Measurements from ENCODE around the gene DNMT3L. TPM values are rescaled to one million over a fixed set of nuclear protein-coding genes. Genes with fewer than 3 reads are reported as not detected.

The DNMT3L gene
- total RNA-seq, 1 donor from 2014 or later, result not detected

DNA sequence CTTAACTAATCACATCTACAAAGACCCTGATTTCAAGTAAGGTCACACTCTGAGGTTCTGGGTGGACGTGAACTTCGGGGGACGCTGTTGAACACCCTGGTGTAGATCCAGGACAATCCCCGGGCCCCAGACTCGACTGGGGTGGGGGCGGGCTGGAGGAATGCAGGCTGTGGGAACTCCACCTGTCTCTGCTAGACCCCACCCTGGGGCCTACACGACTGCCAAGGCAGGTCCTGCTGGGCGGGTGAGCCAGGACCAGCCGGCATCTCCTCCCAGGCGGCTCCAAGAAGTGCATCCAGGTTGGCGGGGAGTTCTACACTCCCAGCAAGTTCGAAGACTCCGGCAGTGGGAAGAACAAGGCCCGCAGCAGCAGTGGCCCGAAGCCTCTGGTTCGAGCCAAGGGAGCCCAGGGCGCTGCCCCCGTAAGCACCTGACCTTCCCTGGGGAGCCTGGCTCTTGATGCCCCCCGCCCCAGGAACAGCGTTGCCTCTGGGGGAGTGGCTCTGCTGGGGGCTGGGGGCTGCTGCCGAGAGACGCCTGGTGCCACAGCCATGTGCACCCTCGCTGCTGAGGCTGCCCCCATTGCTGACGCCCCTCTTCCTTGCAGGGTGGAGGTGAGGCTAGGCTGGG is 27.8 kb upstream of the DNMT3L start:
- peaks cover 23% of the 10 kb centered on the region for H3K27me3 ChIP-seq (ENCODE audit: low read depth)
- DNase-seq (no peak), ATAC-seq (no peak)
- H3K9me3 ChIP-seq, result no peaks in the 10 kb centered on the region
- no peak overlapping the region for H3K27ac ChIP-seq
- TF ChIP-seq, protein P1, sequence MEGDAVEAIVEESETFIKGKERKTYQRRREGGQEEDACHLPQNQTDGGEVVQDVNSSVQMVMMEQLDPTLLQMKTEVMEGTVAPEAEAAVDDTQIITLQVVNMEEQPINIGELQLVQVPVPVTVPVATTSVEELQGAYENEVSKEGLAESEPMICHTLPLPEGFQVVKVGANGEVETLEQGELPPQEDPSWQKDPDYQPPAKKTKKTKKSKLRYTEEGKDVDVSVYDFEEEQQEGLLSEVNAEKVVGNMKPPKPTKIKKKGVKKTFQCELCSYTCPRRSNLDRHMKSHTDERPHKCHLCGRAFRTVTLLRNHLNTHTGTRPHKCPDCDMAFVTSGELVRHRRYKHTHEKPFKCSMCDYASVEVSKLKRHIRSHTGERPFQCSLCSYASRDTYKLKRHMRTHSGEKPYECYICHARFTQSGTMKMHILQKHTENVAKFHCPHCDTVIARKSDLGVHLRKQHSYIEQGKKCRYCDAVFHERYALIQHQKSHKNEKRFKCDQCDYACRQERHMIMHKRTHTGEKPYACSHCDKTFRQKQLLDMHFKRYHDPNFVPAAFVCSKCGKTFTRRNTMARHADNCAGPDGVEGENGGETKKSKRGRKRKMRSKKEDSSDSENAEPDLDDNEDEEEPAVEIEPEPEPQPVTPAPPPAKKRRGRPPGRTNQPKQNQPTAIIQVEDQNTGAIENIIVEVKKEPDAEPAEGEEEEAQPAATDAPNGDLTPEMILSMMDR (IDR thresholded peaks at IDR 0.05), result no peak
- H3K36me3 ChIP-seq, result no peaks in the 10 kb centered on the region
- peaks cover 8% of the 10 kb centered on the region for H3K4me1 ChIP-seq
- H3K4me3 ChIP-seq, result no peak overlapping the region
- intact Hi-C loops (cut with DNase I), result no loop called here

DNA sequence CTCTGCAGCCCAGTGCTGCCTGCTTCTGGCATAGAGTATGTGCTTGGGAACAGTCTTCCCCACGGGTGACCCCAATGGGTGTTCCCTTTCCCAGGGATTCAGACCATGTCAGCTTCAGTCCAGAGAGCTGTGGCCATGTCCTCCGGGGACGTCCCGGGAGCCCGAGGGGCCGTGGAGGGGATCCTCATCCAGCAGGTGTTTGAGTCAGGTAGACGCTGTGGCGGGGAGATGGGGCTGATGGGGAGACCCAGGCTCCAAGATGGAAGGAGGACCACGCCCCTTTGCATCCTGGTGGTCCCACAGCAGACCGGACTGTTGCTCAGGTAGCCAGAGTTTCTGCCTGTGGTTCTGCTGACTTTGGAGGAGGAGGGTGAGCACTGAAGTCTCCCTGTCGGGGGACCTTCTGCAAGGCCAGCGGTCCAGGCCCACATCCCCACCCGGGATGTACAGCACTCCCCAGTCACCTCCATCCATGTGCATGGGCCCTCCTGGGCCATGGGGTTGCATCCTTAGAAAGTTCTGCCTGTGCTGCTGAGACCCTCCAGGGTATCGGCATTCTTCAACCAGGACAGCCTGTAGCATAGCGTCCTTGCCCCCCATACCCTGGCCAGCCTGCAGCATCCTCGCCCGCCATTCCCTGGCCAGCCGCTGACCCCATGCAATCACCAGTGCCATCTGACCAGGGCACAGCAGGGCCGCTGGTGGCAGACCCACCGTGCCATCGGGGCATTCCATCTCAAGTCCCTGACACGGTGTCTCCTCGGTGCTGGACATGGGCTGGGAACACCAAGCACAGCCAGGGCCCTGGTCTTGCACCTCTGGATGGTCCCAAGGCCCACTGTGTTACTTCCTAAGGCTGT is 26.8 kb upstream of the DNMT3L start:
- intact Hi-C loops (cut with DNase I), result no loop called here
- no peak for DNase-seq
- TF ChIP-seq, protein P1 (IDR thresholded peaks at IDR 0.05), result no peak
- Histone ChIP-seq H3K27ac (no peak overlapping the region), H3K27me3 (ENCODE audit: low read depth) (peaks cover 23% of the 10 kb centered on the region), H3K4me3 (no peak overlapping the region), H3K9me3 (no peaks in the 10 kb centered on the region), H3K36me3 (no peaks in the 10 kb centered on the region), H3K4me1 (peaks cover 5% of the 10 kb centered on the region)
- no peak for ATAC-seq

DNA sequence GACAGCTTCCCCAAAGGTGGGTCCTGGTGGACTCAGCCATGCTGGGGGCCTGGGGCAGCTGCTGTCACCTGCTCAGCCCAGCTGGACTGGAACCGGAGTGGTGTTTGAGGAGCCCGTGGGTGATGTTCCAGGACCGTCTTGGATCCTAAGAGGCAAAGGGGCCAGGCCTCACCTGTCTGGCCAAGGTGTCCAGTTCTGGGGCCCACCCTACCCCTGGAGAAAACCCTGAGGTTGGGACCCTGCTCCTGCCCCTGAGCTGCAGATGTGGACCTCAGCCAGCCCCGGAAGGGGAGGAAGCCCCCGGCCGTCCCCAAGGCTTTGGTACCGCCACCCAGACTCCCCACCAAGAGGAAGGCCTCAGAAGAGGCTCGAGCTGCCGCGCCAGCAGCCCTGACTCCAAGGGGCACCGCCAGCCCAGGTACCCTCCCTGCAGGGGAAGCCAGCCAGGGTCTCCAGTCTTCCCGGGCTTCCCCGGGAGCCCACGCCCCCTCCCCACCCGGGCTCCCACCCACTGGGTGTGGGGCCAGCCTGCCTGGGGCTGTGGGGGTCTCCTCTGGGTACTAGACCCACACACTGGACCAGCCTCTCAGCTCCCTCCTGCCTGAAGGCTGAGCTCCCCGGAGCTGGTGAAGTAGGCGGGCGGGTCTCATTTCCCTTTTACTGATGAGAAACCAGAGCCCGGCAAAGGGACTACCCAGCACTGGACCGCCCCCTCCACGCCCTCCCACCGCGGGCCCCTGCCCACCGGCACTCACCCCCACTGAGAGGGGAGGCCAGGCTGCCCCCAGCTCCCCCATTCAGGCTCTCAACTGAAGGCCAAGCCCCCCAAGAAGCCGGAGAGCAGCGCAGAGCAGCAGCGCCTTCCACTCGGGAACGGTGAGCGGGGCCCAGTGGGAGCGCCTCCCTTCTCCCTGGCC is 25.3 kb upstream of the DNMT3L start:
- Histone ChIP-seq H3K36me3 (no peaks in the 10 kb centered on the region), H3K27ac (no peak overlapping the region), H3K4me1 (peaks cover 5% of the 10 kb centered on the region), H3K9me3 (no peaks in the 10 kb centered on the region), H3K4me3 (no peak overlapping the region), H3K27me3 (ENCODE audit: low read depth) (peaks cover 27% of the 10 kb centered on the region)
- TF ChIP-seq, protein P1 (IDR thresholded peaks at IDR 0.05), result no peak
- DNase-seq (no peak), ATAC-seq (no peak)
- intact Hi-C loops (cut with DNase I), result no loop called here

DNA sequence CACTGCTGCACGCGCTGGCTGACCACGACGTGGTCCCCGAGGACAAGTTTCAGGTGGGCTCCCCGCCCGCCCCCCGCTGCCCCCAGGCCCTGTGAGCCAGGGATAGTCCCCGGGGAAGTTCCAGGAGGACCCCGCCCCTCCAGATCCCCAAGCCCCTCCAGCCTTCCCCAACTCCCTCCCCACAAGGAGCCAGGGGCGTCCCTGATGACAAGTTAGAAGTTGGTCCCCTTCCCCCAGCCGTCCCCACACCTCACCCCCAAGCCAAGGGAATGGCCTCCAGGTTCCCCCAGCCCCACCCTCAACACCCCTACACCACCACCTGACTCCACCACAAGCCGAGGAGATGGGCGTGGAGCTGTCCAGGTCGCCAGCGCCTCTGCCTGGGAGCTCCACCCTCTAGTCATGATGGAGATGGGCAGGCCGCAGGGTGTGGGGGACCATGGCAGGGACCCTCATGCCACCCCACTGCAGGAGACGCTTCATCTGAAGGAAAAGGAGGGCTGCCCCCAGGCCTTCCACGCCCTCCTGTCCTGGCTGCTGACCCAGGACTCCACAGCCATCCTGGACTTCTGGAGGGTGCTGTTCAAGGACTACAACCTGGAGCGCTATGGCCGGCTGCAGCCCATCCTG is 24.5 kb upstream of the DNMT3L start:
- DNase-seq (no peak), ATAC-seq (no peak)
- Histone ChIP-seq H3K36me3 (no peaks in the 10 kb centered on the region), H3K9me3 (no peaks in the 10 kb centered on the region), H3K4me1 (peaks cover 5% of the 10 kb centered on the region), H3K27ac (no peak overlapping the region), H3K27me3 (ENCODE audit: low read depth) (peaks cover 27% of the 10 kb centered on the region), H3K4me3 (no peak overlapping the region)
- TF ChIP-seq, protein P1 (IDR thresholded peaks at IDR 0.05), result no peak
- intact Hi-C loops (cut with DNase I), result no loop called here
